NCI-H526 treated with DMSO at 0.1 percent for 48 hours (cell line): ENCODE measurements around the gene JOSD2.

Experiments
- DNase-seq: peaks from one replicate; lab custom pipeline; 2025; lab: John Stamatoyannopoulos, UW

Gene JOSD2

DNA sequence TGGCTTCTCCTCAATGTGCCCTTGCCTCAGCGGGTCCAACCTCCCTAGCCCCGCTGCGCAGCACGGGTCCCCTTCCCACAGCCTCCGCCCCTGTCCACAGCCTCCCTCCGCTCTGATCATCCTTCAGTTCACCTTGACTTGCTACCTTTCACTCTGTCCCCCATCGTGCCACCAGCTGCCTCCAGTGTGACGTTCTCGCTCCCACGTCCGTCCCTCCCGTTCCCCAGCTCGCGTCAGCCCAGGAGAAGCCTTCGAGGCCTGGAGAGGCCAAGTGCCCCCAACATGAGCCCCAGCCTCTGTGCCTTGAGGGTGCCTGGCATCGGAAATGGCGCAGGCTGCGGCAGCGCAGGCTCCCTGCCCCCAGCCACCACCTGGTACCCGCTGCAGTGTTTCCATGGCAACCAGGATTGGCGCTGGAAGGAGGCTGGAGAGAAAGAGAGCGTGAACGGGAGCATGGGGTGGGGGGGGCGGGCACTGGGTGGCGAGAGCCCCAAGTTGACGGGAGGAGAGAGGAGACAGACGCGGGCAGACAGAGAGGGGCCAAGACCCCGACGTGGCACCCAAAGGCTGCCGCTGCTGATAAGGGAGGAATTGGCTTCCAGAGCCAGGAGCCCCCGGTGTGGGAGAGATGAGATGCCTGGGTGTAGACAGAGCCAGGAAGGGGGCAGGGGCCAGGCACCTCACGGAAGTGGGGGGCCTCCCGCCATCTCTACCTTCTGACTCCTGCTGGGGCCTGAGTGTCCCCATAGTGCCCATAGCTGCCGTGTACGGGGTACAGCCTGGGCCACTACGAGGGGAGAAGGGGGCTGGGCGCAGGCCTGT lies 3.6 kb upstream of the JOSD2 start:
- no peak for DNase-seq

- no peak for DNase-seq
These were observed 2.9 kb upstream of the JOSD2 start, which contains the start of gene ASPDH for GRCh38 chr19:50513746-50514345. TSS of gene ASPDH (minus strand) at chr19:50513913. CDS start at chr19:50513823, 90 bp downstream.

DNA sequence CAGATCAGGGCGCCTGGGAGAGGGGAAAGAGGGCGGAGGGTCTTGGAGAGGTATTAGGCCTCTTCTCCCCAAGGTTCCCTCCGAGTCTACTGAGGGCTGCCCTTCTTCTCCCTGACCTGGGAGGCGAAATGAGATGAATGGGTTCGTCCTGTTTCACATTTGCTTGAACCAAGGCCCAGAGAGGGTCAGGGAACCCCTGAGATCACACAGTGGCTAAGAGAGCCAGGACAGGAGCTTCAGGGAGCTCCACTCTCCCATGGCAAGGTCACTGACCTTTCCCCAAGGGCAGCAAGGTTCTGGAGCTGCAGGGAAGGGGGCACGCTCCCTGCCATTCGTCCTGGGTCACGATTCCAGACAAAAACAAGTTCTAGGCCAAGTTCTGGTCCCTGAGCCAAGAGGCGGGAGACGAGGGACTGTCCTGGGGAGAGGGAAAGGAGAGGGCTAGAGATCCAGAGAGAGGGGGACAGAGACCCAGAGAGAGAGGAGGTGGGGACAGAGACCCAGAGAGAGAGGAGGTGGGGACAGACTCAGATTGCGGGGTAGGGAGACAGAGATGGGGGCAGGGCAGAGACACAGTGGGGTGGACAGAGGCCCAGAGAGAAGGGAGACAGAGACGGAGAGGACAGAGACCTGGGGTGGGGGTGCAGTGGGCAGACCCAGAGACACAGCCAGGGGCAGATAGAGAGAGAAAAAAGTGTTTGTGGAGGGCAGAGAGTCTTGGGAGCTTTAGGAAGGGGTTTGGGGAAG lies 2.2 kb upstream of the JOSD2 start:
- no peak for DNase-seq

GRCh38 chr19:50512112-50512998 lies 1.4 kb upstream of the JOSD2 start:
- DNase-seq: no peak

DNA sequence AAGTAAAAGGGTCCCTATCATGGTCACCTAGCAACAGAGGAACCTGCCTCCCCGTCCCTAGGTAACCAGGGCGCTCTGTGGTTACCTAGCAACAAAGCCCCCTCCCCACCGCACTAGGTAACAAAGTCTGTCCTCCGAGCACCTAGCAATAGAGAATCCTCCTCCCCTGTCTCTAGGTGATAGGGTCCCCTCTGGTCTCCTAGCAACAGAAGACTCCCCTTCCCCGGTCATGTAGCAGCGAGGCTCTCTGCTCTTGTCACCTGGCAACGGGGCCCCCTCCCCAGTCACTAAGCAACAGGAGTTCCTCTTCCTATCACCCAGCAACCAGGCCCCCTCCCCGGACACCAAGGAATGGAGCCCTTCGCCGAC lies 307 bp downstream of the JOSD2 start:
- no peak for DNase-seq

GRCh38 chr19:50510121-50510670 lies 795 bp downstream of the JOSD2 start:
- no peak for DNase-seq

GRCh38 chr19:50509366-50509765 lies 1.6 kb downstream of the JOSD2 start:
- DNase-seq: no peak

DNA sequence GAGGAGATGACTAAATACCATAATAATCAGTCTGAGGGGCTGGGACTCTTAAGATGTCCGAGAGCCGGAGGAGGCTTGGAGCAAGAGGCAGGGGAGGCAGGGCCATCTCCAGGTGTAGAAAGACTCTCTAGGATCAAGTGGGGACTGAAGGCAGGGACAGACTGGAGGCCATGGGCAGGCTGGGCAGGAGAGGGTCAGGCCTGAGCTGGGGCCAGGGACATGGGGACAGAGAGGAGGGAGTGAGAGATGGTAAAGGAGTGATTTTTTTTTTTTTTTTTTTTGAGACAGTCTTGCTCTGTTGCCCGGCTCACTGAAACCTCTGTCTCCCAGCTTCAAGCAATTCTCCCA lies 2.2 kb downstream of the JOSD2 start:
- DNase-seq: no peak

GRCh38 chr19:50507376-50507775 lies 3.6 kb downstream of the JOSD2 start:
- DNase-seq: no peak

GRCh38 chr19:50506700-50507099 lies 4.3 kb downstream of the JOSD2 start:
- no peak for DNase-seq

DNA sequence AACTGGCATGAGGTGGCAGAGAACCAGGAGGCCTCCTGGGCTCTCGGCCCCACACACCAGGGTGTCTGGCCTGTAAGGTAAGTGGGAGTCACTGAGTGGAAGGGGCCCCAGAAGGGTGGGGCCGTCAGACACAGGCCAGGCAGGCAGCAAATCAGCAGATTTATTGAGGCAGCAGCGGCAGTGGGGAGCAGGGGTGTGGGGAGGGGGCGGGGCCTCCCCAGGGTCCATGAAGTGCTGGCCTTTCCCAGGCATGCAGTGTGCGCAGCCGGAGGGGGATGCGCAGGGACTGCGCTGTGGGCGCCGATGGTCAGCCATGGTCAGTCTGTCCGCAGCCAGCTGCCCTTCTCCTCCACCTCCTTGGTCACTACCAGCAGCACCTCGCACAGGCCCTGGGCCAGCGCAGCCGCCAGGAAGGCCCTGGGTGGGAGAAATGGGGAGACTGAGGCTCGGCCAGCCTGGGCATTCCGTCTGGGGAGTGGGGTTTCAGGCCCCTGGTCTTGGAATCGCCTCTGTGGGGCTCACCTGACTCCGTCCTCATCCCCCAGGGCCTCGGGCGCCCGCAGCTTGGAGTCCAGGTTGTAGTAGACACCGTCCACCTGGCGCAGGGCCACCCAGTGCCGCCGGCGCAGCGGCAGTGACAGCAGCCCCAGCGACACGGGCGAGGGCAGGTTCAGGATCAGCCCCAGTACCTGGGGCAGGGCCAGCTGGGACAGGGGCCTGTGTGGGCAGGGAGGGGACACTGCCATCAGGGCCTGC lies 5.0 kb downstream of the JOSD2 start:
- no peak for DNase-seq

DNA sequence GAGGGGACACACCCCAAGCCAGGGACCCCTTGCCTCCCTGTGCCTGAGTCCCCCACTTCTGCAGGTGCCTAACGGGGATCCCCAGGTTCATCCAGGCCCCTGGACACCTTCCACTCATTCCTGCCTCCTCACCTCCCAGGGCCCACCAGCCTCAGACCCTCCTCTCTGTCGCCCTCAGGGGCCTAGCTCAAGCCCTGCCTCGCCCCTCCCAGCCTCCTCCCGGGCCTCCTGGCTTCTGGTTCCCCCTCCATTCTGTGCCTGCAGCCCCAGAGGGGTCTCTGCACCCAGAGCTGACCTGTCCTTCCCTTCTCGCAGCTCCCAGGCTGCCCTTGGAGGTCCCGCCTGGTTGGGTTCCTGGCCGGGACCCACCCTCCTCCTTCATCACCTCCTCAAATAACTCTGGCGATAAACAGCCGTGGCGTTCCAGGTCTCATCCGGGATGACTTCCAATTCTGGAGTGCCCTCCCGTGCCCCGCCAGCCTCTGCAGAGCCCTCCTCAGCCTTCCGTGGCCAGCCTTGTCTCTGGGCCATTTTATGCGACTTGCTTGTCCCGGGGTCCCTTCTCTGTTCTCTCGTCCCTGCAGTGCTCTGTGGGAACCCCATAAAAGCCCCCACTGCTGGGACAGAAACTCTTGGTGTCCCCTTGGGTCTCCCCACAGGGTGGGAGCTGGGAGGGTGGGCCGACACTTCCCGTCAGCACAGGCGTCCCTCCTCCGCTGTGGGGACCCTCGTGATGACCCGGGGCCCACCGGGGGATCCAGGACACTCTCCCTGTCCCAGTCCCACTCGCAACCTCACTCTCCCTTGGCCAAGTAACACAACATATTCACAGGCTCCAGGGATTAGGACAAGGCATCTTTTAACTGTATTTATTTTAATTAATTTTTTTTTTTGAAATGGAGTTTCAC lies 9.2 kb downstream of the JOSD2 start:
- DNase-seq: no peak

DNA sequence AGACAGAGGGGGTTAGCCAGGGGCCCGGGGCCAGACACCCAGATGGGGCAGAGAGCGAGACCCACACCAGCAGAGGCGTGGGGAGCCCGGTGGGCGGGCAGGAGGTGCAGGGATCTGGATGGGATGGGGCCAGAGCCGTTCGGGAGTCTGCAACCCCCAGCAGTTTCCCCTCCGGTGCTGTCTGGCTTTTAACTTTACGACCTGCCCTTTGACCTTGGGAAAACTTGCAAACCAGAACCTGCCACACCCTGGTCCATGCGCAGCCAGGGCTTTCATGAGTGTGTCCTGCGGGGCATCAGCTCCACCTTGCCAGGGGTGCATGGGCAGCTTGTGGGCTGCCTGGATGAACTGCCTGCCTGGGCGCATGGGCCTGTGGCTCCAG lies 9.8 kb downstream of the JOSD2 start:
- DNase-seq: no peak

DNA sequence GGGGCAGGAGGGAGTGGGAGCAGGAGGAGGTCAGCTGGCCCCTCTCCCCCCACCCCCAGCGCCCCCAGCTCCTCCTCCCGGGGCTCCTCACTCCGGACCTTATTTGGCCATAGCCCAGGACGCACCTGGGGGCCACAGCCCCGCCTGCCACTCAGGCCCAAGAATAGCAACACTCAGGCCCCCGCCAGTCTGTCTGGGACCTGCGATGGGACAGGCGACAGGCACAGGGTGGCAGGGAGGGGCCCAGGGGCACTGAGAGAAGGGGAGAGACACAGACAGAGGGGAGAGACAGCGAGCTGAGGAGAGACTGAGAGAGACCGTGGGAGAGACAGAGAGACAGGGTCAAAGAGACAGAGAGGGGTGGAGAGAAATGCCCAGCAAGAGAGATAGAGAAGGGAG lies 10.2 kb downstream of the JOSD2 start:
- no peak for DNase-seq

GRCh38 chr19:50500060-50500752 lies 10.8 kb downstream of the JOSD2 start:
- DNase-seq: no peak

DNA sequence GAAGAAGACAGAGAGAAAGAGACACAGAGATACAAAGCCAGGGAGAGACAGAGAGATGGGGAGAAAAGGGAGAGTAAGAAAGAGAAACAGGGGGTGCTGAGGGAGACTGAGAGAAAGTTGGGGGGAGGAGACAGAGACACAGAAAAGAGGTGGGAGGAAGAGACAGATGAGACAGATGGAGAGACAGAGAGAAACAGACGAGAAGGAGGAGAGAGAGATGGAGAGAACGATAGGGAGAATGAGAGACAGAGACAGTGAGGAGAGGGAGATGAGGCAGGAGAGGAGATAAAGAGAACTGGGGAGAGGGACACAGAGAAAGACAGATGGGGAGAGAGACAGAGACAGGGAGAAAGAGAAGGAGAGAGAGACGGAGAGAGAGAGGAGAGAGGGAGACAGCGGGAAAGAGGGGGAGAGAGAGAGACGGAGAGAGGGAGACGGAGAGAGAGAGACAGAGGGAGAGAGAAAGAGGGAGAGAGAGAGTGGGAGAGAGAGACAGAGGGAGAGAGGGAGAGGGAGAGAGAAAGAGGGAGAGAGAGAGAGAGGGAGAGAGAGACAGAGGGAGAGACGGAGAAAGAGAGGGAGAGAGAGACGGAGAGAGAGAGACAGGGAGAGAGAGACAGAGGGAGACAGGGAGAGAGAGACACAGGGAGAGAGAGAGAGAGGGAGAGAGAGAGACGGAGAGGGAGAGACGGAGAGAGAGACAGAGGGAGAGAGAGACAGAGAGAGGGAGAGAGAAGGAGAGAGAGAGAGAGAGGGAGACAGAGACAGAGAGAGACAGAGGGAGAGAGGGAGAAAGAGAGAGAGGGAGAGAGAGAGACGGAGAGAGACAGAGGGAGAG lies 12.6 kb downstream of the JOSD2 start:
- DNase-seq: no peak

DNA sequence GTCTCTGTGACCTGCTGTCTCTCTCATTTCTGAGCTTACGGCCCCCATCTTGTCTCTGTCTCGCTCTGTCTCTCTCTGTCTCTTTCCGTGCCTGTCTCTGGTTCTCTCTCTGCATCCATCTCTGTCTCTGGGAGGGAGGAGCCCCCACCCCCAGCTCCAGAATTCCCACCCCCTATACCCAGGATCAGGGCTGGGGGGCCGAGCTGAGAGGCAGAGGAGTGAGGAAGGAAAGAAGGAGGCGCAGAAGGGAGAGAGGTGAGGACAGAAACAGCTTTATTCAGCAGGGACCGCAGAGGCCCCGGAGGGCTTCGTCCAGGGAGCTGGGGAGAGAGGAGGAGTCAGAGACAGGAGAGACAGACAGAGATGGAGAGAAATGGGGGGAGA lies 14.0 kb downstream of the JOSD2 start:
- DNase-seq: no peak

GRCh38 chr19:50496189-50497021 lies 14.6 kb downstream of the JOSD2 start:
- no peak for DNase-seq
